ENCODE measurements around the gene CFAP46. TPM values are rescaled to one million over a fixed set of nuclear protein-coding genes. Genes with fewer than 3 reads are reported as not detected.

Gene CFAP46
- total and polyA plus RNA-seq, 2 of the 4 experiments (the other 2 are of a cell fraction), result 1.3 to 1.8 TPM

DNA sequence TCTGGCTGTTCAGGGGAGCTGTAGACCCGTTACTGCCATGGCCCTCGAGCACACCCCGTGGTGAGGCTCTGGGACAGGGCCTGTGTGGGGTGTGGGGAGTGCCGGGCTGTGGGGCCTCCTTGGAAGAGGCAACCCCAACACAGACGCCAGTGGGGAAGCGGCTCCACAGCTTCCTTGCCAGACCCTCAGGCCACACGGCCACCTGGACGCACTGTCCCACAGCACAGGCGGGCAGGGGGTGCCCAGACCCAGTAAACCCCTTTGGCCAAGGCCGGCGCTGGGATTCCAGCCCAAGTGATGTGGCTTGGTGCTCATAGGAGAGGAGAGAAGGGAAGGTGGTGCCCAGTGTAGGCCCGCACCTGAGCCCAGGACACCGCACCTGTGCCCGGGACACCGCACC is 143.5 kb downstream of the CFAP46 start:
- H3K36me3 ChIP-seq (ENCODE audit: control insufficient read depth, insufficient read depth, low read length), result no peaks in the 10 kb centered on the region
- no peak overlapping the region for H4K5ac ChIP-seq (ENCODE audit: low read depth, low read length)
- no peak overlapping the region for H4K8ac ChIP-seq (ENCODE audit: low read depth in 2 of 2, low read length in 2 of 2)
- H3K4me1 ChIP-seq (ENCODE audit: control insufficient read depth, insufficient read depth, low read length), result no peaks in the 10 kb centered on the region
- H3K27ac ChIP-seq (ENCODE audit: insufficient read depth, low read length), result no peak overlapping the region
- no peaks in the 10 kb centered on the region for H3K9me1 ChIP-seq (ENCODE audit: insufficient read depth, low read length)
- H3K23ac ChIP-seq (ENCODE audit: low read depth, low read length), result no peak overlapping the region
- peaks cover 13% of the 10 kb centered on the region; the same call in 1 of the 2 replicates for H3K27me3 ChIP-seq (ENCODE audit: control insufficient read depth, insufficient read depth, low read length)
- H2AFZ ChIP-seq (replicated peaks; ENCODE audit: low read length, poor library complexity), result no peak overlapping the region
- no peak overlapping the region for H3K9ac ChIP-seq (ENCODE audit: low read depth, low read length)
- CTCF ChIA-PET, result no interaction called here
- no peak for TF ChIP-seq POLR2A (IDR thresholded peaks at IDR 0.05; ENCODE audit: low read depth, low read length)
- TF ChIP-seq CEBPB (IDR thresholded peaks at IDR 0.05; ENCODE audit: low read depth, low read length), result no peak
- no peak for TF ChIP-seq MAFK (IDR thresholded peaks at IDR 0.05; ENCODE audit: low read depth, low read length)
- TF ChIP-seq USF2 (IDR thresholded peaks at IDR 0.05; ENCODE audit: low read depth, low read length), result no peak
- no peak for TF ChIP-seq RCOR1 (IDR thresholded peaks at IDR 0.05; ENCODE audit: insufficient replicate concordance, low read length)
- no peak for TF ChIP-seq RFX5 (IDR thresholded peaks at IDR 0.05; ENCODE audit: low read depth, low read length)
- no peak for TF ChIP-seq FOS (IDR thresholded peaks at IDR 0.05; ENCODE audit: low read depth, low read length)
- no peak overlapping the region for H3K4ac ChIP-seq (ENCODE audit: low read depth, low read length)
- H2BK5ac ChIP-seq (ENCODE audit: low read depth, low read length, poor library complexity, severe bottlenecking), result no peak overlapping the region
- WGBS, 2 experiments (ENCODE audit: extremely low coverage in 2 of 2, insufficient read length in 1 of 2), result no CpG with 5 or more reads among the region's 15 CpGs
- no peak overlapping the region for H2BK20ac ChIP-seq (ENCODE audit: low read depth, low read length)
- intact Hi-C loops (cut with micrococcal nuclease), result no loop called here
- POLR2A ChIA-PET (ENCODE audit: unreplicated experiment), result no interaction called here
- BruUV-seq (replicated peaks), result no TSS peak
- DNase-seq, result no peak
- ATAC-seq (ENCODE audit: low read depth), result no peak
- dilution Hi-C loops (cut with HindIII; ENCODE audit: low sequenced_read_pairs, unreplicated experiment), result no loop called here
- H3K4me3 ChIP-seq (ENCODE audit: insufficient read depth, low read depth, low read length), result no peak overlapping the region
- no peak overlapping the region for H2BK120ac ChIP-seq (ENCODE audit: low read depth, low read length)
- no peak overlapping the region for H3K14ac ChIP-seq (replicated peaks; ENCODE audit: low read depth, low read length)
- H2AK9ac ChIP-seq (replicated peaks; ENCODE audit: low read depth, low read length, poor library complexity), result no peak overlapping the region
- no peak overlapping the region for H3K56ac ChIP-seq (ENCODE audit: extremely low read depth, insufficient read depth, low read length)
- H3K4me2 ChIP-seq (ENCODE audit: low read depth, low read length), result no peak overlapping the region
- peaks cover 5% of the 10 kb centered on the region for H3K9me3 ChIP-seq (ENCODE audit: control insufficient read depth, insufficient read depth, low read length)
- no peak overlapping the region for H4K91ac ChIP-seq (ENCODE audit: insufficient read depth, low read depth, low read length)
- H2BK15ac ChIP-seq (ENCODE audit: low read depth, low read length), result no peak overlapping the region
- no peaks in the 10 kb centered on the region for H4K20me1 ChIP-seq (ENCODE audit: insufficient read depth, low read length)
- in situ Hi-C loops (cut with MboI; ENCODE audit: low sequenced_read_pairs), result no loop called here
- H2AK5ac ChIP-seq (ENCODE audit: low read depth, low read length), result no peak overlapping the region
- H3K18ac ChIP-seq (ENCODE audit: low read depth, low read length), result no peak overlapping the region
- H3K79me1 ChIP-seq (ENCODE audit: low read depth in 1 of 2, low read length in 2 of 2), result no peaks in the 10 kb centered on the region
